Adrenal gland (tissue), 12 donors: ENCODE results near the gene TIGD4. TPM values are rescaled to one million over a fixed set of nuclear protein-coding genes. Genes with fewer than 3 reads are reported as not detected.

Experiments
- DNase-seq, 7 donors: peaks; one replicate each; pipeline ENCODE4 v3.0.0-alpha.2; 2019 to 2020
- H3K27ac ChIP-seq, 5 donors: fragments of 200-600 bp; sonication (generic) in 4 of 5; 1 replicate in 3 of 5; 2 replicates in 2 of 5; pipeline versions ENCODE4 v1.5.1 to v1.8.0; 2016 to 2020; ENCODE audit warnings: mild to moderate bottlenecking in 1 of 5
- H3K27me3 ChIP-seq: fragments of 200-600 bp; 2 replicates; pipeline ENCODE4 v1.8.0; 2021
- H3K36me3 ChIP-seq, 2 donors: fragments of 200-600 bp; replicated peaks in 1 of 2; 1 replicate in 1 of 2; 2 replicates in 1 of 2; pipeline versions ENCODE4 v1.5.1 to v1.8.0; 2018 to 2022
- H3K4me1 ChIP-seq, 2 donors: fragments of 200-600 bp; replicated peaks in 1 of 2; 1 replicate in 1 of 2; 2 replicates in 1 of 2; pipeline versions ENCODE4 v1.5.1 to v1.8.0; 2018 to 2021
- H3K4me3 ChIP-seq, 4 donors: fragments of 200-600 bp; sonication (generic) in 3 of 4; one replicate each; pipeline ENCODE4 v1.5.1; 2016 to 2018
- H3K9me3 ChIP-seq, 3 donors: fragments of 200-600 bp; sonication (generic) in 1 of 3; replicated peaks in 1 of 3; 1 replicate in 2 of 3; 2 replicates in 1 of 3; pipeline versions ENCODE4 v1.5.1 to v1.8.0; 2016 to 2021
- POLR2A ChIP-seq, 2 donors: fragments of 450-650 bp; IDR thresholded peaks; one replicate each; pipeline ENCODE4 v1.6.1; 2017; ENCODE audit warnings: antibody characterized with exemption in 2 of 2, mild to moderate bottlenecking in 2 of 2, moderate library complexity in 1 of 2
- WGBS, 4 donors: extraction: QIAGEN DNeasy Blood & Tissue Kit in 2 of 4; methylation state at CpG; one replicate each; pipeline versions ENCODE4 v1.1.5 to v1.1.7; 2013 to 2017; 5-methylcytosine and 5-hydroxymethylcytosine counted together
- intact Hi-C, 2 donors: fragments of 100-400 bp; cut with DNase I; formaldehyde crosslinking; loops; one replicate each; pipeline versions ENCODE4 v1.14.1 to v1.15.0; 2022 to 2023
- polyA plus RNA-seq, 3 donors: library from polyadenylated mRNA; stranded (reverse); fragments of 200-250 nt in 2 of 3; fragments of 350-450 nt in 1 of 3; fragmentation: Illumina TruSeq in 1 of 3; extraction: RNeasy Lipid Tissue Mini Kit (QIAGEN cat#74804) in 1 of 3; gene quantifications; one replicate each; pipeline ENCODE4 v1.2.3, GENCODE V29; 2013 to 2014
- total RNA-seq, 9 donors: library from RNA; depleted of rRNA in 4 of 9; stranded (reverse); fragments of >200 nt in 4 of 9; fragments of 120-200 nt in 1 of 9; fragmentation: NEBNext Ultra II Directional in 1 of 9; extraction: Animal tissue kit (Norgen Biotek cat#: 25700) in 1 of 9; gene quantifications; one replicate each; pipeline versions ENCODE4 v1.1.0 to v1.2.4, GENCODE V29; 2013 to 2023
- TF ChIP-seq, protein P1 (sequence below), 6 experiments: fragments of 450-650 bp in 4 of 6; fragments of 200-600 bp in 2 of 6; sonication (generic) in 1 of 6; IDR thresholded peaks; 1 replicate in 5 of 6; 2 replicates in 1 of 6; pipeline versions ENCODE4 v1.5.1 to v1.8.0; 2016 to 2021; ENCODE audit warnings: antibody characterized with exemption in 6 of 6, mild to moderate bottlenecking in 2 of 6, moderate library complexity in 1 of 6
- donor health status: healthy with polysubstance abuse.
- donor health status: Bipolar disorder and iron deficiency.
- donor health status: DM: yes; HTN: yes; CAD: no.
- donor health status: DM: no; HTN: no; CAD: no.
- donor health status: DM: no; HTN: no; CAD: no.
- donor health status: DM: yes; HTN: yes; CAD: no.

Gene TIGD4
- total and polyA plus RNA-seq, 12 donors = 0.08 to 2.0 (median 0.34) TPM; not detected in 1

DNA sequence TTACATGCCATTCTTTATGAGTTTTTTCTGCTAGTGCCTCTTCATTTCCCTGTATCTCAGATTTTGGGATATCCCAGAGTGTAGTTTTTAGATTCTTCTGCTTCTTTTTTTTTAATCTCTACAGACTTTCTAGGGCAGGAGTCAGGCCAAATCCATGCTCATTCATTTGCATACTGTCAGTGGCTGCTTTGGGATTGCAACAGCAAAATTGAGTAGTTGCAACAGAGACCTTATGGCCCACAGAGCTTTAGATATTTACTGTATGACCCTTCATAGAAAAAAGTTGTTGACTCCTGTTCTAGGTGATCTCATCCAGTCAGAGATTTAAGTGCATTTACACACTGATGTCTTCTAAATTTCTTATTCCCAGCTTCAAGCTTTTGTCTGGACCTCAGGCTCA lies 35.5 kb upstream of the TIGD4 start:
- intact Hi-C loops = no loop called here
- Histone ChIP-seq H3K4me1 (peaks cover 0 to 5% of the 10 kb centered on the region in 2 donors), H3K36me3 (no peaks in the 10 kb centered on the region), H3K27ac (no peak overlapping the region), H3K27me3 (no peaks in the 10 kb centered on the region), H3K4me3 (no peak overlapping the region), H3K9me3 (no peaks in the 10 kb centered on the region)
- peak in 2 of 7 donors; percentile 16 to 41 for DNase-seq
- no peak for TF ChIP-seq POLR2A (IDR thresholded peaks at IDR 0.05)
- TF ChIP-seq, protein P1, sequence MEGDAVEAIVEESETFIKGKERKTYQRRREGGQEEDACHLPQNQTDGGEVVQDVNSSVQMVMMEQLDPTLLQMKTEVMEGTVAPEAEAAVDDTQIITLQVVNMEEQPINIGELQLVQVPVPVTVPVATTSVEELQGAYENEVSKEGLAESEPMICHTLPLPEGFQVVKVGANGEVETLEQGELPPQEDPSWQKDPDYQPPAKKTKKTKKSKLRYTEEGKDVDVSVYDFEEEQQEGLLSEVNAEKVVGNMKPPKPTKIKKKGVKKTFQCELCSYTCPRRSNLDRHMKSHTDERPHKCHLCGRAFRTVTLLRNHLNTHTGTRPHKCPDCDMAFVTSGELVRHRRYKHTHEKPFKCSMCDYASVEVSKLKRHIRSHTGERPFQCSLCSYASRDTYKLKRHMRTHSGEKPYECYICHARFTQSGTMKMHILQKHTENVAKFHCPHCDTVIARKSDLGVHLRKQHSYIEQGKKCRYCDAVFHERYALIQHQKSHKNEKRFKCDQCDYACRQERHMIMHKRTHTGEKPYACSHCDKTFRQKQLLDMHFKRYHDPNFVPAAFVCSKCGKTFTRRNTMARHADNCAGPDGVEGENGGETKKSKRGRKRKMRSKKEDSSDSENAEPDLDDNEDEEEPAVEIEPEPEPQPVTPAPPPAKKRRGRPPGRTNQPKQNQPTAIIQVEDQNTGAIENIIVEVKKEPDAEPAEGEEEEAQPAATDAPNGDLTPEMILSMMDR (IDR thresholded peaks at IDR 0.05) = no peak

DNA sequence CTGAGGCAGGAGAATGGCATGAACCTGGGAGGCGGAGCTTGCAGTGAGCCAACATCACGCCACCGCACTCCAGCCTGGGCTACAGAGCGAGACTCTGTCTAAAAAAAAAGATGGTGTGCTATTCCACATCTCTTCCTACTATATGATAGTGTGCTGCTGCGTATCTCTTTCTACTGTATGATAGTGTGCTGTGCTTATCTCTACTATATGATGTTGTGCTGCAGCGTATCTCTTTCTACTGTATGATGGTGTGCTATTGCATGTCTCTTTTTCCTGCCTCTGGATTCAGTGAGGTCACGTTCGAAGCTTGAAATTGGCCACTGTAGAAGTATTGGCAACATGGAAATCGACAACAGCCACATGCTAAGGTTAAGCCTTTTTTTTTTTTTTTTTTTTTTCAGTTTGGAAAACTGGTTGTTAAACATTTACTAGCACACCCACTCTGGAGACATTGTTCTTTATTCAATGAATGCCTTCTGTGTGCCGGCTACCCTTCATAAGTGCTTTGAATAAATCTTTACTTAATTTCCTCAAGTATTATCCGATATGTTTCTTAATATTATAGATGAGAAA lies 31.3 kb upstream of the TIGD4 start:
- WGBS, 4 donors = 86 to 94% (median 87%) methylated on average over 11 of the region's 11 CpGs
- Histone ChIP-seq H3K4me1 (no peaks in the 10 kb centered on the region), H3K36me3 (no peaks in the 10 kb centered on the region), H3K4me3 (no peak overlapping the region), H3K9me3 (no peaks in the 10 kb centered on the region), H3K27me3 (no peaks in the 10 kb centered on the region), H3K27ac (no peak overlapping the region)
- TF ChIP-seq POLR2A (IDR thresholded peaks at IDR 0.05) = no peak
- TF ChIP-seq, protein P1 (IDR thresholded peaks at IDR 0.05) = no peak
- no peak for DNase-seq
- intact Hi-C loops = no loop called here

DNA sequence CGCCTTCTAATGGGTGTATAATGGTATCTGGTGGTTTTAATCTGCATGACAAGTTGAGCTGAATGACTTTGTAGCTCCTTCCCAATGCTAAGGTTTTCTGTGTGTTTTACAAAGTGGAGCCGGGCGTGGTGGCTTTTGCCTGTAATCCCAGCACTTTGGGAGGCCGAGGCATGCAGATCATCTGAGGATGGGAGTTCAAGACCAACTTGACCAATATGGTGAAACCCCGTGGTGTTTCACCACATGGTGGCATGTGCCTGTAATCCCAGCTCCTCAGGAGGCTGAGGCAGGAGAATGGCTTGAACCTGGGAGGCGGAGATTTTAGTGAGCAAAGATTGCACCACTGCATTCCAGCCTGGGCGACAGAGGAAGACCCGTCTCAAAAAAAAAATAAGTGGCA lies 29.1 kb upstream of the TIGD4 start:
- H3K27ac ChIP-seq = no peak overlapping the region
- intact Hi-C loops = no loop called here
- WGBS, 4 donors = 97 to 100% (median 98%) methylated on average over 8 of the region's 8 CpGs
- TF ChIP-seq, protein P1 (IDR thresholded peaks at IDR 0.05) = no peak
- no peak overlapping the region for H3K4me3 ChIP-seq
- no peaks in the 10 kb centered on the region for H3K4me1 ChIP-seq
- no peak for DNase-seq
- no peaks in the 10 kb centered on the region for H3K27me3 ChIP-seq
- no peaks in the 10 kb centered on the region for H3K36me3 ChIP-seq
- no peaks in the 10 kb centered on the region for H3K9me3 ChIP-seq

DNA sequence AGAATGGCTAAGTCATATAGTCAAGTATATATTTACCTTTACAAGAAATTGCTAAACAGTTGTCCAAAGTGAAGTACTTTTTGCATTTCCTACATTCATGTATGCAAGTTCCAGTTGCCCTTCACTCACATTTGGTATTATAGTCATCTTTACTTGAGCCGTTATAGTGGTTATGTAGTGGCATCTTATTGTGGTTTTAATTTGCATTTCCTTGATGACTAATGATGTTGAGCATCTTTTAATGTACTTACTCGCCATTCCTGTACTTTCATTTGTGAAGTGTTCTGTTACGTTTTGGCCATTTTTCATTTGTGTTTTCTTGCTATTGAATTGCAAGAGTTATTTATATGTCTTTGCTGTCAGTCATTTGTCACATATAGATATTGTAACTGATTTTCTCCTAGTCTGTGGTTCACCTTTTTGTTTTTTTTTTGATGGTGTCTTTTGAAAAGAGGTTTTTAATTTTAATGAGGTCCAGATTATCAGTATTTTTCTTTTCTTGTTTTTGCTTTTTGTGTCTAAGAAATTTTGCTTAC lies 27.8 kb upstream of the TIGD4 start:
- intact Hi-C loops = no loop called here
- no peaks in the 10 kb centered on the region for H3K9me3 ChIP-seq
- no peak overlapping the region for H3K4me3 ChIP-seq
- 83 to 98% (median 89%) methylated on average over 3 of the region's 3 CpGs for WGBS, 4 donors
- no peaks in the 10 kb centered on the region for H3K27me3 ChIP-seq
- no peaks in the 10 kb centered on the region for H3K4me1 ChIP-seq
- no peak for DNase-seq
- no peaks in the 10 kb centered on the region for H3K36me3 ChIP-seq
- no peak overlapping the region for H3K27ac ChIP-seq
- TF ChIP-seq POLR2A (IDR thresholded peaks at IDR 0.05) = no peak
- TF ChIP-seq, protein P1 (IDR thresholded peaks at IDR 0.05) = no peak
